Naive thymus-derived CD4-positive, alpha-beta T cell (primary cell): ENCODE data around the gene AKAP8L. TPM values are rescaled to one million over a fixed set of nuclear protein-coding genes. Genes with fewer than 3 reads are reported as not detected.
"Not testable (repeated sequence)": the region's sequence is repeated elsewhere in the genome, so short reads cannot be mapped to it uniquely, and the experiment has no call there.

Experiments
- ATAC-seq: fragments of 150-1000 bp; cut with Tn5 transposase; 2 replicates; pipeline ENCODE4 v1.10.0; 2021; ENCODE audit warnings: mild to moderate bottlenecking, moderate library complexity
- CTCF ChIA-PET: fragments of 350-600 bp; sonication (Branson Sonifier 250); formaldehyde crosslinking; loops from one replicate; lab custom pipeline; 2021; ENCODE audit warnings: antibody characterized with exemption; lab: Charles Lee
- POLR2A ChIA-PET: fragments of 350-600 bp; sonication (Branson Sonifier 250); formaldehyde crosslinking; loops from one replicate; lab custom pipeline; 2021; ENCODE audit warnings: antibody characterized with exemption, inconsistent platforms; lab: Charles Lee
- DNase-seq, 9 donors: peaks; one replicate each; pipeline versions ENCODE4 v3.0.0 to v3.0.0-alpha.2; 2020 to 2022; ENCODE audit warnings: mixed read lengths in 1 of 9
- H3K27ac ChIP-seq: one replicate; pipeline ENCODE4 v1.7.0; 2013; ENCODE audit warnings: mild to moderate bottlenecking, low read depth, low read length, moderate library complexity
- H3K27me3 ChIP-seq, 2 donors: one replicate each; pipeline ENCODE4 v1.7.0; 2013; ENCODE audit warnings: low read length in 2 of 2, mild to moderate bottlenecking in 2 of 2, moderate library complexity in 2 of 2; ENCODE audit not compliant: control insufficient read depth in 2 of 2, insufficient read depth in 2 of 2
- H3K36me3 ChIP-seq, 3 experiments: 1 replicate in 2 of 3; 2 replicates in 1 of 3; pipeline ENCODE4 v1.7.0; 2013; ENCODE audit warnings: low read length in 3 of 3, mild to moderate bottlenecking in 3 of 3, moderate library complexity in 1 of 3; ENCODE audit not compliant: insufficient read depth in 3 of 3, control insufficient read depth in 2 of 3
- H3K4me1 ChIP-seq, 2 donors: one replicate each; pipeline ENCODE4 v1.7.0; 2013; ENCODE audit warnings: low read length in 2 of 2, mild to moderate bottlenecking in 2 of 2, moderate library complexity in 1 of 2; ENCODE audit not compliant: control insufficient read depth in 2 of 2, insufficient read depth in 2 of 2
- H3K4me3 ChIP-seq: 2 replicates; pipeline ENCODE4 v1.7.0; 2013; ENCODE audit warnings: mild to moderate bottlenecking, low read length
- H3K9me3 ChIP-seq, 3 experiments: 1 replicate in 2 of 3; 2 replicates in 1 of 3; pipeline ENCODE4 v1.7.0; 2013; ENCODE audit warnings: low read length in 3 of 3; ENCODE audit not compliant: control insufficient read depth in 2 of 3
- H3K27ac Mint-ChIP-seq, 9 donors: one replicate each; pipeline ENCODE4 v1.8.0; 2020 to 2022; ENCODE audit warnings: mixed read lengths in 9 of 9, mild to moderate bottlenecking in 8 of 9, moderate library complexity in 5 of 9, inconsistent platforms in 2 of 9
- H3K27me3 Mint-ChIP-seq, 5 donors: one replicate each; pipeline ENCODE4 v1.8.0; 2021 to 2022; ENCODE audit warnings: mixed read lengths in 5 of 5, mild to moderate bottlenecking in 1 of 5
- H3K36me3 Mint-ChIP-seq, 5 donors: one replicate each; pipeline ENCODE4 v1.8.0; 2020 to 2022; ENCODE audit warnings: mixed read lengths in 5 of 5, mild to moderate bottlenecking in 3 of 5, inconsistent platforms in 1 of 5
- H3K4me1 Mint-ChIP-seq, 7 donors: one replicate each; pipeline ENCODE4 v1.8.0; 2020 to 2022; ENCODE audit warnings: mixed read lengths in 7 of 7, mild to moderate bottlenecking in 3 of 7, inconsistent platforms in 1 of 7
- H3K4me3 Mint-ChIP-seq, 10 donors: one replicate each; pipeline ENCODE4 v1.8.0; 2020 to 2022; ENCODE audit warnings: mild to moderate bottlenecking in 10 of 10, mixed read lengths in 10 of 10, moderate library complexity in 6 of 10, inconsistent platforms in 2 of 10
- H3K9me3 Mint-ChIP-seq, 11 donors: one replicate each; pipeline ENCODE4 v1.8.0; 2020 to 2022; ENCODE audit warnings: mixed read lengths in 11 of 11, mild to moderate bottlenecking in 4 of 11, inconsistent platforms in 1 of 11, moderate library complexity in 1 of 11
- intact Hi-C, 2 donors: fragments of 100-400 bp; cut with micrococcal nuclease; formaldehyde crosslinking; loops; one replicate each; pipeline ENCODE4 v1.15.1; 2023
- polyA plus RNA-seq, 2 donors: library from polyadenylated mRNA; unstranded; fragments of 300-500 nt; fragmentation: Illumina TruSeq; gene quantifications; one replicate each; pipeline ENCODE4 v1.2.3, GENCODE V29; 2021
- total RNA-seq, 6 experiments: library from RNA in 5 of 6; stranded (reverse) in 5 of 6; gene quantifications; 1 replicate in 5 of 6; 2 replicates in 1 of 6; pipeline ENCODE4 v1.2.3 and lab custom pipeline; 2021 to 2026

The AKAP8L gene
- total and polyA plus RNA-seq, 7 experiments from 2014 or later: 39.9 to 208 (median 141) TPM

DNA sequence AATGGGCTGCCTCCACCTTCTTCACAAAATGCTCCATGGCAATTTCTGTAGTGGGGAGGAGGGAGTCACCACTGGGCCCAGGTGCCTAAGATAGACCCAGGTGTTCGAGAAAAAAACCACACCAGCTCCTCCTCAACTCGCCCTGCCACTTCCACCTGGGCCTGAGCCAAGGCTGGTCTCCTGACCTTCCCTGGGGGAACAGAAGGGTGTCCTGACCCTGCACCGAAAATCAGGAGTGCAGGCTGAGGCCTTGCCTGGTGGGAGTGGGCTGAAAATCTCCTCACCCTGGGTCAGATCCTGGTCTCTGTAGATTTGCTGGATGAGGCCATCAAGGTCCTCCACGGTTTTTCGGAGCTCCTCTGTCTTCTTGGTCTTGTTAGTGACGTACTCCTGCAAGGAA, 21.6 kb downstream of the AKAP8L start:
- DNase-seq (no peak), ATAC-seq (no peak)
- Mint-ChIP-seq H3K4me3 (no peak overlapping the region), H3K27ac (peak overlapping the region in 3 of 9 donors; percentile 22 to 60 (median 54)), H3K36me3 (peaks cover 20 to 57% (median 25%) of the 10 kb centered on the region in 5 donors), H3K4me1 (peaks cover 0 to 10% (median 3%) of the 10 kb centered on the region in 7 donors), H3K9me3 (peaks cover 0 to 1% (median 0%) of the 10 kb centered on the region in 11 donors), H3K27me3 (no peaks in the 10 kb centered on the region)
- H3K9me3 ChIP-seq: no peaks in the 10 kb centered on the region
- no peaks in the 10 kb centered on the region for H3K27me3 ChIP-seq
- no peak overlapping the region for H3K4me3 ChIP-seq
- H3K36me3 ChIP-seq: peaks cover 0 to 70% (median 12%) of the 10 kb centered on the region in 3 experiments
- ChIA-PET POLR2A (interaction anchor here (0.8 kb wide), 1 partner anchor 18 kb away, joined by 3 read pairs; the partner anchor contains the start of gene AKAP8), CTCF (no interaction called here)
- H3K27ac ChIP-seq: no peak overlapping the region
- H3K4me1 ChIP-seq: no peaks in the 10 kb centered on the region
- intact Hi-C loops: no loop called here

- H3K36me3 ChIP-seq: peaks cover 0 to 66% (median 12%) of the 10 kb centered on the region in 3 experiments
Observed at GRCh38 chr19:15396436-15396835, 22.4 kb downstream of the AKAP8L start.

GRCh38 chr19:15395251-15395650, 23.5 kb downstream of the AKAP8L start:
- H3K27ac Mint-ChIP-seq: peak overlapping the region in 1 of 9 donors; percentile 28
- intact Hi-C loops, H3K27me3 ChIP-seq, H3K27me3 Mint-ChIP-seq, H3K9me3 Mint-ChIP-seq, H3K4me3 ChIP-seq, H3K9me3 ChIP-seq, ATAC-seq, H3K4me1 ChIP-seq, H3K4me3 Mint-ChIP-seq, DNase-seq, H3K27ac ChIP-seq: not testable (repeated sequence)
- peaks cover 0 to 61% (median 12%) of the 10 kb centered on the region in 3 experiments for H3K36me3 ChIP-seq
- POLR2A ChIA-PET: interaction anchor here (0.7 kb wide), 1 partner anchor 84 kb away, joined by 4 read pairs; no protein-coding TSS in a partner anchor
- peaks cover 0 to 15% (median 3%) of the 10 kb centered on the region in 7 donors for H3K4me1 Mint-ChIP-seq
- CTCF ChIA-PET: interaction anchor here (0.6 kb wide), 1 partner anchor 90 kb away, joined by 3 read pairs; no protein-coding TSS in a partner anchor
- H3K36me3 Mint-ChIP-seq: peaks cover 20 to 55% (median 25%) of the 10 kb centered on the region in 5 donors

More at GRCh38 chr19:15396436-15396835, 22.4 kb downstream of the AKAP8L start:
- peaks cover 20 to 57% (median 25%) of the 10 kb centered on the region in 5 donors for H3K36me3 Mint-ChIP-seq
- H3K4me1 Mint-ChIP-seq: peaks cover 0 to 10% (median 3%) of the 10 kb centered on the region in 7 donors
- ChIA-PET POLR2A (no interaction called here), CTCF (no interaction called here)
- H3K27me3 Mint-ChIP-seq: no peaks in the 10 kb centered on the region
- H3K4me3 Mint-ChIP-seq: no peak overlapping the region
- no peak overlapping the region for H3K4me3 ChIP-seq
- H3K9me3 Mint-ChIP-seq: peaks cover 0 to 1% (median 0%) of the 10 kb centered on the region in 11 donors
- no peak overlapping the region for H3K27ac ChIP-seq
- H3K27ac Mint-ChIP-seq: peak overlapping the region in 4 of 9 donors; percentile 60 to 73 (median 68)
- DNase-seq: no peak
- intact Hi-C loops: no loop called here
- no peaks in the 10 kb centered on the region for H3K4me1 ChIP-seq
- H3K27me3 ChIP-seq: no peaks in the 10 kb centered on the region
- H3K9me3 ChIP-seq: no peaks in the 10 kb centered on the region
- ATAC-seq: no peak

GRCh38 chr19:15394426-15394825, 24.4 kb downstream of the AKAP8L start:
- POLR2A ChIA-PET: interaction anchor here (0.6 to 0.7 kb wide), 2 partner anchors 23 to 1230 kb away, joined by 3 to 7 read pairs; no protein-coding TSS in a partner anchor

DNA sequence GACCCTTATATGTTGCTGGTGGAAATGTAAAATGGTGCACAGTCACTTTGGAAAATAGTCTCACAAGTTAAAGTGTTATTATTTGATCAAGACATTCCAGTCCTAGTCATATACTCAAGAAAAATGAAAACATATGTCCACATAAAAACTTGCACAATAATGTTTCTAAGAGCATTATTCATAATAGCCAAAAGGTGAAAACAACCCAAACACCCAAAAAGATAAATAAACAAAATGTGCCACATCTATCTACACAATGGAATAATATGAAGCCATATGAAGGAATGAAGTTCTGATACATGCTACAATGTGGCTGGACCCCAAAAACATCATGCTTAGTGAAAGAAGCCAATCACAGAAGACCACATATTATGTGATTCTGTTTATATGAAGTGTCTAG, 24.8 kb downstream of the AKAP8L start:
- H3K4me3 Mint-ChIP-seq: no peak overlapping the region
- peak overlapping the region in 1 of 9 donors; percentile 71 for H3K27ac Mint-ChIP-seq
- DNase-seq (no peak), ATAC-seq (no peak)
- H3K27ac ChIP-seq: no peak overlapping the region
- no peaks in the 10 kb centered on the region for H3K4me1 ChIP-seq
- CTCF ChIA-PET: no interaction called here
- H3K9me3 Mint-ChIP-seq: peaks cover 0 to 1% (median 0%) of the 10 kb centered on the region in 11 donors
- H3K36me3 Mint-ChIP-seq: peaks cover 20 to 47% (median 25%) of the 10 kb centered on the region in 5 donors
- intact Hi-C loops: no loop called here
- H3K27me3 Mint-ChIP-seq: no peaks in the 10 kb centered on the region
- POLR2A ChIA-PET: interaction anchor here (0.6 to 0.7 kb wide), 2 partner anchors 24 to 1231 kb away, joined by 3 to 7 read pairs; no protein-coding TSS in a partner anchor
- H3K4me3 ChIP-seq: no peak overlapping the region
- H3K4me1 Mint-ChIP-seq: peaks cover 0 to 22% (median 6%) of the 10 kb centered on the region in 7 donors
- H3K9me3 ChIP-seq: no peaks in the 10 kb centered on the region
- peaks cover 0 to 49% (median 7%) of the 10 kb centered on the region in 3 experiments for H3K36me3 ChIP-seq
- no peaks in the 10 kb centered on the region for H3K27me3 ChIP-seq

More at GRCh38 chr19:15394426-15394825, 24.4 kb downstream of the AKAP8L start:
- H3K36me3 Mint-ChIP-seq: peaks cover 20 to 47% (median 25%) of the 10 kb centered on the region in 5 donors
- intact Hi-C loops: no loop called here
- H3K27me3 Mint-ChIP-seq: no peaks in the 10 kb centered on the region
- no peaks in the 10 kb centered on the region for H3K9me3 ChIP-seq
- peaks cover 0 to 18% (median 6%) of the 10 kb centered on the region in 7 donors for H3K4me1 Mint-ChIP-seq
- H3K36me3 ChIP-seq: peaks cover 0 to 53% (median 11%) of the 10 kb centered on the region in 3 experiments
- no peak overlapping the region for H3K4me3 Mint-ChIP-seq
- CTCF ChIA-PET: no interaction called here
- H3K27me3 ChIP-seq: no peaks in the 10 kb centered on the region
- ATAC-seq: no peak
- H3K9me3 Mint-ChIP-seq: peaks cover 0 to 1% (median 0%) of the 10 kb centered on the region in 11 donors
- H3K4me3 ChIP-seq: no peak overlapping the region
- no peak overlapping the region for H3K27ac ChIP-seq
- H3K27ac Mint-ChIP-seq: peak overlapping the region in 1 of 9 donors; percentile 71
- DNase-seq: no peak
- H3K4me1 ChIP-seq: no peaks in the 10 kb centered on the region

DNA sequence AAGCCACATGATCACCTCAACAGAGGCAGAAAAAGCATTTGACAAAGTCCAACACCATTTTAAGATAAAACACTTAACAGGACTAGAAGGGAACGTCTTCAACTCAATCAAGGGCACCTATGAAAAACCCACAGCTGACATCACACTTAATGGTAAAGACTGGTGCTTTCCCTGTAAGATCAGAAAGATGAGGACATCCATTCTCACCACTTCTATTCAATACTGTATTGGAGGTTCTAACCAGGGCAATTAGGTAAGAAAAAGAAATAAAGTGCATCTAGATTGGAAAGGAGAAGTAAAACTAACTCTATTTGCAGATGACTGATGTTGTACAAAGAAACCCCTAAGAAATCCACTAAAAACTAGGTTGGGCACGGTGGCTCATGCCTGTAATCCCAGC, 28.0 kb downstream of the AKAP8L start:
- ChIA-PET CTCF (no interaction called here), POLR2A (no interaction called here)
- Histone ChIP-seq H3K4me3 (no peak overlapping the region), H3K36me3 (peaks cover 0 to 27% (median 0%) of the 10 kb centered on the region in 3 experiments), H3K9me3 (no peaks in the 10 kb centered on the region), H3K4me1 (no peaks in the 10 kb centered on the region), H3K27me3 (no peaks in the 10 kb centered on the region), H3K27ac (no peak overlapping the region)
- peaks cover 0 to 14% (median 3%) of the 10 kb centered on the region in 7 donors for H3K4me1 Mint-ChIP-seq
- no peaks in the 10 kb centered on the region for H3K27me3 Mint-ChIP-seq
- no peak for DNase-seq
- intact Hi-C loops: no loop called here
- H3K36me3 Mint-ChIP-seq: peaks cover 4 to 27% (median 9%) of the 10 kb centered on the region in 5 donors
- ATAC-seq: no peak
- H3K9me3 Mint-ChIP-seq: no peaks in the 10 kb centered on the region
- H3K4me3 Mint-ChIP-seq: no peak overlapping the region
- no peak overlapping the region for H3K27ac Mint-ChIP-seq
